ENCODE measurements around the gene R3HDM1.
"Not testable (repeated sequence)": the region's sequence is repeated elsewhere in the genome, so short reads cannot be mapped to it uniquely, and the experiment has no call there.

R3HDM1 gene

GRCh38 chr2:135581282-135581681, 50.0 kb downstream of the R3HDM1 start:
- DNase-seq: no peak

- no peak for DNase-seq
Observed at GRCh38 chr2:135582383-135582782, 51.1 kb downstream of the R3HDM1 start.

- no peak for DNase-seq
Observed at GRCh38 chr2:135585586-135585985, 54.3 kb downstream of the R3HDM1 start.

- no peak for DNase-seq
Observed at GRCh38 chr2:135586148-135586547, 54.9 kb downstream of the R3HDM1 start.

GRCh38 chr2:135587958-135588357, 56.7 kb downstream of the R3HDM1 start:
- no peak for DNase-seq

- DNase-seq: no peak
Observed at GRCh38 chr2:135590619-135591260, 59.5 kb downstream of the R3HDM1 start.

- DNase-seq: no peak
Observed at GRCh38 chr2:135600915-135601314, 69.6 kb downstream of the R3HDM1 start.

GRCh38 chr2:135603543-135603942, 72.3 kb downstream of the R3HDM1 start:
- DNase-seq: no peak

- no peak for DNase-seq
Observed at GRCh38 chr2:135607561-135607960, 76.3 kb downstream of the R3HDM1 start.

GRCh38 chr2:135612319-135612718, 81.0 kb downstream of the R3HDM1 start:
- DNase-seq: no peak

GRCh38 chr2:135615404-135615803, 84.1 kb downstream of the R3HDM1 start:
- no peak for DNase-seq

GRCh38 chr2:135617501-135618015, 86.3 kb downstream of the R3HDM1 start:
- no peak for DNase-seq

- DNase-seq: no peak
Observed at GRCh38 chr2:135620198-135620597, 88.9 kb downstream of the R3HDM1 start.

- no peak for DNase-seq
Observed at GRCh38 chr2:135629520-135629919, 98.2 kb downstream of the R3HDM1 start.

GRCh38 chr2:135630034-135630433, 98.8 kb downstream of the R3HDM1 start:
- not testable (repeated sequence) for DNase-seq

GRCh38 chr2:135630488-135630887, 99.2 kb downstream of the R3HDM1 start:
- DNase-seq: no peak

GRCh38 chr2:135633582-135633981, 102.3 kb downstream of the R3HDM1 start:
- DNase-seq: no peak

GRCh38 chr2:135635212-135635835, 104.0 kb downstream of the R3HDM1 start:
- DNase-seq: no peak

GRCh38 chr2:135636982-135637381, 105.7 kb downstream of the R3HDM1 start:
- DNase-seq: no peak

GRCh38 chr2:135637456-135638087, 106.3 kb downstream of the R3HDM1 start:
- no peak for DNase-seq

GRCh38 chr2:135638825-135639224, 107.5 kb downstream of the R3HDM1 start:
- no peak for DNase-seq

GRCh38 chr2:135641156-135642068, 110.1 kb downstream of the R3HDM1 start:
- DNase-seq: no peak
